Liver (tissue), 3 donors: ENCODE measurements around the gene DCXR.

Source experiments
- HNF4A ChIP-seq, 2 donors: conservative IDR thresholded peaks; 2 replicates each; pipeline ENCODE4 v1.6.1; 2016; ENCODE audit warnings: antibody characterized with exemption in 2 of 2, mild to moderate bottlenecking in 2 of 2
- JUND ChIP-seq, 2 donors: IDR thresholded peaks; 2 replicates each; pipeline ENCODE4 v1.6.1; 2016; ENCODE audit warnings: antibody characterized with exemption in 2 of 2
- RXRA ChIP-seq, 2 donors: IDR thresholded peaks; 2 replicates each; pipeline ENCODE4 v1.6.1; 2017 to 2018; ENCODE audit warnings: antibody characterized with exemption in 2 of 2, mild to moderate bottlenecking in 1 of 2
- YY1 ChIP-seq: IDR thresholded peaks from 2 replicates; pipeline ENCODE4 v1.6.1; 2016; ENCODE audit warnings: antibody characterized with exemption, mild to moderate bottlenecking
- TF ChIP-seq, protein P1 (sequence below): fragments of 150-350 bp; IDR thresholded peaks from 2 replicates; pipeline ENCODE4 v1.5.1; 2017; ENCODE audit warnings: improper control_type of control experiment, low read depth, low read length; ENCODE audit not compliant: missing input control
- donor health status: healthy.
- donor health status: healthy.

- TF ChIP-seq, protein P1, sequence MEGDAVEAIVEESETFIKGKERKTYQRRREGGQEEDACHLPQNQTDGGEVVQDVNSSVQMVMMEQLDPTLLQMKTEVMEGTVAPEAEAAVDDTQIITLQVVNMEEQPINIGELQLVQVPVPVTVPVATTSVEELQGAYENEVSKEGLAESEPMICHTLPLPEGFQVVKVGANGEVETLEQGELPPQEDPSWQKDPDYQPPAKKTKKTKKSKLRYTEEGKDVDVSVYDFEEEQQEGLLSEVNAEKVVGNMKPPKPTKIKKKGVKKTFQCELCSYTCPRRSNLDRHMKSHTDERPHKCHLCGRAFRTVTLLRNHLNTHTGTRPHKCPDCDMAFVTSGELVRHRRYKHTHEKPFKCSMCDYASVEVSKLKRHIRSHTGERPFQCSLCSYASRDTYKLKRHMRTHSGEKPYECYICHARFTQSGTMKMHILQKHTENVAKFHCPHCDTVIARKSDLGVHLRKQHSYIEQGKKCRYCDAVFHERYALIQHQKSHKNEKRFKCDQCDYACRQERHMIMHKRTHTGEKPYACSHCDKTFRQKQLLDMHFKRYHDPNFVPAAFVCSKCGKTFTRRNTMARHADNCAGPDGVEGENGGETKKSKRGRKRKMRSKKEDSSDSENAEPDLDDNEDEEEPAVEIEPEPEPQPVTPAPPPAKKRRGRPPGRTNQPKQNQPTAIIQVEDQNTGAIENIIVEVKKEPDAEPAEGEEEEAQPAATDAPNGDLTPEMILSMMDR: no peak
- TF ChIP-seq JUND (IDR thresholded peaks at IDR 0.05) (no peak), YY1 (no peak), RXRA (IDR thresholded peaks at IDR 0.05) (no peak), HNF4A (conservative IDR thresholded peaks at IDR 0.05) (no peak)
Observed at GRCh38 chr17:82017612-82018151, 19.8 kb downstream of the DCXR start.
